ENCODE data around the gene TMSB10. TPM values are rescaled to one million over a fixed set of nuclear protein-coding genes. Genes with fewer than 3 reads are reported as not detected.
"Not testable (repeated sequence)": the region's sequence is repeated elsewhere in the genome, so short reads cannot be mapped to it uniquely, and the experiment has no call there.

Gene TMSB10
- total RNA-seq, 4 donors from 2014 or later: 2,816 to 4,346 (median 4,048) TPM

- no peak for DNase-seq (ENCODE audit: low spot score)
- no peak for TF ChIP-seq CTCF (IDR thresholded peaks at IDR 0.05)
- no peak for ATAC-seq (ENCODE audit: low FRiP score)
Measured at GRCh38 chr2:84862006-84862405, 43.5 kb upstream of the TMSB10 start.

- DNase-seq (ENCODE audit: low spot score): no peak
- no peak for TF ChIP-seq CTCF (IDR thresholded peaks at IDR 0.05)
- no peak for ATAC-seq (ENCODE audit: low FRiP score)
Measured at GRCh38 chr2:84865181-84865783, 40.2 kb upstream of the TMSB10 start.

- DNase-seq (ENCODE audit: low spot score) (no peak), ATAC-seq (ENCODE audit: low FRiP score) (no peak)
- no peak for TF ChIP-seq CTCF (IDR thresholded peaks at IDR 0.05)
Measured at GRCh38 chr2:84866122-84866521, 39.3 kb upstream of the TMSB10 start.

GRCh38 chr2:84868327-84868726, 37.1 kb upstream of the TMSB10 start:
- DNase-seq (ENCODE audit: low spot score); ATAC-seq (ENCODE audit: low FRiP score): not testable (repeated sequence)

GRCh38 chr2:84870306-84870705, 35.1 kb upstream of the TMSB10 start:
- TF ChIP-seq CTCF (IDR thresholded peaks at IDR 0.05): no peak
- ATAC-seq (ENCODE audit: low FRiP score) (no peak), DNase-seq (ENCODE audit: low spot score) (no peak)

- not testable (repeated sequence) for DNase-seq (ENCODE audit: low spot score); ATAC-seq (ENCODE audit: low FRiP score)
Measured at GRCh38 chr2:84872691-84873090, 32.8 kb upstream of the TMSB10 start.

- DNase-seq (ENCODE audit: low spot score) (no peak), ATAC-seq (ENCODE audit: low FRiP score) (no peak)
- TF ChIP-seq CTCF (IDR thresholded peaks at IDR 0.05): no peak
Measured at GRCh38 chr2:84873350-84873749, 32.1 kb upstream of the TMSB10 start.

- ATAC-seq (ENCODE audit: low FRiP score) (no peak), DNase-seq (ENCODE audit: low spot score) (no peak)
- no peak for TF ChIP-seq CTCF (IDR thresholded peaks at IDR 0.05)
Measured at GRCh38 chr2:84874381-84875212, 30.9 kb upstream of the TMSB10 start.

All from omental fat pad (tissue), 4 donors.